ENCODE data around the gene NFYB. TPM values are rescaled to one million over a fixed set of nuclear protein-coding genes. Genes with fewer than 3 reads are reported as not detected.
A peak's percentile ranks its signal among the peaks of the same experiment; 100 is the strongest.

NFYB gene
- total and polyA plus RNA-seq, 9 of the 15 experiments (the other 6 are each of a cell fraction or from before 2014, with no cell fraction given), result 14.5 to 51.5 (median 32.3) TPM

DNA sequence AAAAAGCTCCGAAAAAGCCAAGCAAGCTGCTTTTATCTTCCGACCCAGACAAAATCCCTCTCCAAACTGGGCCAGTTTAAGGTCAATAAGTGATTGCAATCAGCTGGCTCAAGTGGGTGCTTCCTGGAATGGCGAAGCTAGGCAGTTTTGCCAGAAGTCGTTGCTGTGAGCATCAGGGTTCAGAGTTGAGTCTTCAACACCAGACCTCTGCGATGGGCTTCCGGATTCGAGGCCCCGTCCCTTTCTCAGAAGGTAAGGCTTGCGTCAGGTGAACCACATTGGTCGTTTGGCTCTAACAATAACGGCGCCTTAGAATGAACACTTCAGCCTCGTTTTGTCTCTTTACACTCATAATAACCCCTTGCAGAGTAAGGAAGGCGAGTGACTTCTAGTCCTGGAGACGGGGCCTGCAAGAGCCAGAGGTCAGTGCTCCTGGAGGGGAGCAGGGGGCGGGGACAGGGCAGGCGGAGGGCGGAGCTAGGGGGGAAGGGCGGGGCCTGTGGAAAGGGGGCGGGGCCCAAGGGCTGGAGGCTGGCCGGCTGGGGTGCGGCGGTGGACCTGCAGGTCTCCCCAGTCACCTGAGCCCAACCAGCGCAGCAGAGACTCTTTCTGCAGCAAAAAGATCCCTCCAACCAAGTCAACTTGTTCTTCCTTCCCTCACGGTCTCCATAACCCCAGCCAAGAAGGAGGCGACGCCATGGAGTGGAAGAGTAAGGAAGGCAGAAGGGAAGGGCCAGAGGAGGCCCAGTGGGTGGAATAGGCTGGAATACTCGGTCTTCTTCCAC is 34.0 kb upstream of the NFYB start (continued):
- TF ChIP-seq, protein P1, sequence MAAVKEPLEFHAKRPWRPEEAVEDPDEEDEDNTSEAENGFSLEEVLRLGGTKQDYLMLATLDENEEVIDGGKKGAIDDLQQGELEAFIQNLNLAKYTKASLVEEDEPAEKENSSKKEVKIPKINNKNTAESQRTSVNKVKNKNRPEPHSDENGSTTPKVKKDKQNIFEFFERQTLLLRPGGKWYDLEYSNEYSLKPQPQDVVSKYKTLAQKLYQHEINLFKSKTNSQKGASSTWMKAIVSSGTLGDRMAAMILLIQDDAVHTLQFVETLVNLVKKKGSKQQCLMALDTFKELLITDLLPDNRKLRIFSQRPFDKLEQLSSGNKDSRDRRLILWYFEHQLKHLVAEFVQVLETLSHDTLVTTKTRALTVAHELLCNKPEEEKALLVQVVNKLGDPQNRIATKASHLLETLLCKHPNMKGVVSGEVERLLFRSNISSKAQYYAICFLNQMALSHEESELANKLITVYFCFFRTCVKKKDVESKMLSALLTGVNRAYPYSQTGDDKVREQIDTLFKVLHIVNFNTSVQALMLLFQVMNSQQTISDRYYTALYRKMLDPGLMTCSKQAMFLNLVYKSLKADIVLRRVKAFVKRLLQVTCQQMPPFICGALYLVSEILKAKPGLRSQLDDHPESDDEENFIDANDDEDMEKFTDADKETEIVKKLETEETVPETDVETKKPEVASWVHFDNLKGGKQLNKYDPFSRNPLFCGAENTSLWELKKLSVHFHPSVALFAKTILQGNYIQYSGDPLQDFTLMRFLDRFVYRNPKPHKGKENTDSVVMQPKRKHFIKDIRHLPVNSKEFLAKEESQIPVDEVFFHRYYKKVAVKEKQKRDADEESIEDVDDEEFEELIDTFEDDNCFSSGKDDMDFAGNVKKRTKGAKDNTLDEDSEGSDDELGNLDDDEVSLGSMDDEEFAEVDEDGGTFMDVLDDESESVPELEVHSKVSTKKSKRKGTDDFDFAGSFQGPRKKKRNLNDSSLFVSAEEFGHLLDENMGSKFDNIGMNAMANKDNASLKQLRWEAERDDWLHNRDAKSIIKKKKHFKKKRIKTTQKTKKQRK (IDR thresholded peaks at IDR 0.05; ENCODE audit: borderline replicate concordance, low read depth, low read length), result no peak
- TF ChIP-seq BRD9 (IDR thresholded peaks at IDR 0.05; ENCODE audit: low read depth, partially characterized antibody) (peak; percentile 40), EP300 (IDR thresholded peaks at IDR 0.05; ENCODE audit: low read length) (peak; percentile 47; the same call in 1 of the 2 replicates), EP400 (IDR thresholded peaks at IDR 0.05) (peak; percentile 68), HDAC2 (IDR thresholded peaks at IDR 0.05) (peak; percentile 75; the same call in 1 of the 2 replicates), ASH1L (IDR thresholded peaks at IDR 0.05; ENCODE audit: borderline replicate concordance, low read depth, partially characterized antibody) (peak; percentile 53), ARHGAP35 (IDR thresholded peaks at IDR 0.05; ENCODE audit: partially characterized antibody) (no peak), ZNF778 (CRISPR knock-in tag; IDR thresholded peaks at IDR 0.05) (no peak), STAT5A (IDR thresholded peaks at IDR 0.05; ENCODE audit: borderline replicate concordance, low read length) (peak; percentile 63; the same call in 1 of the 2 replicates), NR2C2 (CRISPR knock-in tag; IDR thresholded peaks at IDR 0.05) (peak; percentile 54; the same call in 1 of the 2 replicates), NR2C2 (tag; IDR thresholded peaks at IDR 0.05) (peak; percentile 93), GATA2 (CRISPR knock-in tag; IDR thresholded peaks at IDR 0.05) (peak; percentile 75), ZNF316 (IDR thresholded peaks at IDR 0.05) (peak; percentile 48; the same call in 1 of the 2 replicates), RB1 (IDR thresholded peaks at IDR 0.05; ENCODE audit: low read depth) (no peak)
- TF ChIP-seq, protein P2, sequence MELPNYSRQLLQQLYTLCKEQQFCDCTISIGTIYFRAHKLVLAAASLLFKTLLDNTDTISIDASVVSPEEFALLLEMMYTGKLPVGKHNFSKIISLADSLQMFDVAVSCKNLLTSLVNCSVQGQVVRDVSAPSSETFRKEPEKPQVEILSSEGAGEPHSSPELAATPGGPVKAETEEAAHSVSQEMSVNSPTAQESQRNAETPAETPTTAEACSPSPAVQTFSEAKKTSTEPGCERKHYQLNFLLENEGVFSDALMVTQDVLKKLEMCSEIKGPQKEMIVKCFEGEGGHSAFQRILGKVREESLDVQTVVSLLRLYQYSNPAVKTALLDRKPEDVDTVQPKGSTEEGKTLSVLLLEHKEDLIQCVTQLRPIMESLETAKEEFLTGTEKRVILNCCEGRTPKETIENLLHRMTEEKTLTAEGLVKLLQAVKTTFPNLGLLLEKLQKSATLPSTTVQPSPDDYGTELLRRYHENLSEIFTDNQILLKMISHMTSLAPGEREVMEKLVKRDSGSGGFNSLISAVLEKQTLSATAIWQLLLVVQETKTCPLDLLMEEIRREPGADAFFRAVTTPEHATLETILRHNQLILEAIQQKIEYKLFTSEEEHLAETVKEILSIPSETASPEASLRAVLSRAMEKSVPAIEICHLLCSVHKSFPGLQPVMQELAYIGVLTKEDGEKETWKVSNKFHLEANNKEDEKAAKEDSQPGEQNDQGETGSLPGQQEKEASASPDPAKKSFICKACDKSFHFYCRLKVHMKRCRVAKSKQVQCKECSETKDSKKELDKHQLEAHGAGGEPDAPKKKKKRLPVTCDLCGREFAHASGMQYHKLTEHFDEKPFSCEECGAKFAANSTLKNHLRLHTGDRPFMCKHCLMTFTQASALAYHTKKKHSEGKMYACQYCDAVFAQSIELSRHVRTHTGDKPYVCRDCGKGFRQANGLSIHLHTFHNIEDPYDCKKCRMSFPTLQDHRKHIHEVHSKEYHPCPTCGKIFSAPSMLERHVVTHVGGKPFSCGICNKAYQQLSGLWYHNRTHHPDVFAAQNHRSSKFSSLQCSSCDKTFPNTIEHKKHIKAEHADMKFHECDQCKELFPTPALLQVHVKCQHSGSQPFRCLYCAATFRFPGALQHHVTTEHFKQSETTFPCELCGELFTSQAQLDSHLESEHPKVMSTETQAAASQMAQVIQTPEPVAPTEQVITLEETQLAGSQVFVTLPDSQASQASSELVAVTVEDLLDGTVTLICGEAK (IDR thresholded peaks at IDR 0.05), result peak; percentile 61
- TF ChIP-seq, protein P2 (CRISPR knock-in tag; IDR thresholded peaks at IDR 0.05), result no peak

Measured in K562 (cell line).